Esophagus muscularis mucosa (tissue), 3 donors: ENCODE measurements around the gene CCBE1.

ENCODE experiments used
- CTCF ChIP-seq, 3 experiments: fragments of 200-600 bp in 2 of 3; fragments of 450-650 bp in 1 of 3; sonication (generic) in 2 of 3; IDR thresholded peaks; one replicate each; pipeline ENCODE4 v1.5.1; 2017 to 2019; ENCODE audit warnings: antibody characterized with exemption in 3 of 3, mild to moderate bottlenecking in 2 of 3, moderate library complexity in 1 of 3
- POLR2A ChIP-seq: fragments of 450-650 bp; IDR thresholded peaks from one replicate; pipeline ENCODE4 v1.6.1; 2017; ENCODE audit warnings: antibody characterized with exemption, moderate library complexity, mild to moderate bottlenecking, low read depth
- POLR2AphosphoS5 ChIP-seq, 2 donors: sonication (generic); formaldehyde crosslinking; IDR thresholded peaks; one replicate each; pipeline ENCODE4 v1.6.1; 2017; ENCODE audit warnings: antibody characterized with exemption in 2 of 2

- TF ChIP-seq POLR2AphosphoS5 (IDR thresholded peaks at IDR 0.05), result no peak
- TF ChIP-seq POLR2A, result no peak
- TF ChIP-seq CTCF (IDR thresholded peaks at IDR 0.05), result no peak
Measured at GRCh38 chr18:59696311-59697235, 650 bp downstream of the CCBE1 start.
